ENCODE results near the gene LRRC8C.

The LRRC8C gene

DNA sequence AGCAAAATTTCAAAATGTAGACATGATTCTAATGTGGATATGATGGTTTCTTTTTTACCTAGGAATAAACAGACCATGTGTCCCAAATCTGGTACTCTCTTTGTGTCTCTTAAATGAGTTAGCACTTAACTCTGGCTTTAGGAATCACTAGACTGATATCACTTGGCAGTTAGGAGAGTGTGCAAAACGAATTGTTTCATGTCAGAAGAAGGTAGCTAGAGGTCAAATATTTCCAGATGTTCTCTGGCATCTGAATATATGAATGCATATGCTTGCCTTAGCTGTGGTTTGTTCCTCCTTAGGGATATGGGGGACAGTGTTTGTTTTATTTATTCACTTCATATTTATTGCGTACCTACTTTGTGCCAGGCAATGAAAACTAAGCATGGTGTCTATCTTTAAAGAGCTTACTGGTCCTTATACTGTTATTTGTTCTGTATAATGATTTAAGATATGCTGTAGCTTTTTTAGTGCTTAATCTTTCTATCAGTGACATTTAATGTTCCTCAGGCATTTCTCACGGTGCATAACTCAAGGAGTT, 65.2 kb downstream of the LRRC8C start:
- no peak for ATAC-seq (ENCODE audit: insufficient read depth, low read depth)

DNA sequence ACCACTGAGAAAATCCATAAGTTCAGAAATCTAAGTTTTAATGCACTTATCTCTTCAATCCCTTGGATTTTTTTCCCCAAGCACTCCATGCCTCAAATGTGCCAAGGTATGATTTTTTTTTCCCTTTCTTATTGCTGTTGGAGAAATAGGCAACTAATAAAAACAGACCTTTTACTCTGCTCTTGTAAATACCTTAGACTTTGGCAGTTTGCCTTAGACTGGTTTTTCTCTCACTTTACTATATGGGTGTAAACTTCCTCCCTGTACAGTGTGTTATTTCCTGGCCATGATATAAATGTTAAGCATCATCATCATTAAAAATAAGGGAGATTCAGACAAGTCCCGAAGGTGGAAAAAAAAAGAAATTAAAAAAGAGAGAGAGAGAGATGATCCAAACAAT, 65.7 kb downstream of the LRRC8C start:
- Histone ChIP-seq H3K4me2 (ENCODE audit: insufficient read depth, low read length) (no peak overlapping the region), H4K20me1 (ENCODE audit: insufficient read depth, low read length) (no peaks in the 10 kb centered on the region), H3K9ac (ENCODE audit: low read depth, low read length) (no peak overlapping the region; the same call in 1 of the 2 replicates), H3K79me2 (ENCODE audit: insufficient read depth, low read length) (no peaks in the 10 kb centered on the region), H3K9me3 (ENCODE audit: insufficient read depth, low read length, severe bottlenecking) (no peaks in the 10 kb centered on the region), H3K4me3 (ENCODE audit: low read depth in 1 of 2, low read length in 2 of 2) (no peak overlapping the region), H3K27me3 (ENCODE audit: insufficient read depth, low read length, poor library complexity) (no peaks in the 10 kb centered on the region), H3K4me1 (ENCODE audit: insufficient read depth, low read length) (peaks cover 74% of the 10 kb centered on the region), H3K27ac (ENCODE audit: low read length) (peak overlapping the region; percentile 63), H2AFZ (ENCODE audit: low read depth, low read length) (no peak overlapping the region), H3K36me3 (ENCODE audit: insufficient read depth, low read length) (peaks cover 3% of the 10 kb centered on the region; the same call in 1 of the 2 replicates)
- TF ChIP-seq EZH2 (IDR thresholded peaks at IDR 0.05; ENCODE audit: borderline replicate concordance, low read depth, low read length, severe bottlenecking): no peak
- TF ChIP-seq, protein P1, sequence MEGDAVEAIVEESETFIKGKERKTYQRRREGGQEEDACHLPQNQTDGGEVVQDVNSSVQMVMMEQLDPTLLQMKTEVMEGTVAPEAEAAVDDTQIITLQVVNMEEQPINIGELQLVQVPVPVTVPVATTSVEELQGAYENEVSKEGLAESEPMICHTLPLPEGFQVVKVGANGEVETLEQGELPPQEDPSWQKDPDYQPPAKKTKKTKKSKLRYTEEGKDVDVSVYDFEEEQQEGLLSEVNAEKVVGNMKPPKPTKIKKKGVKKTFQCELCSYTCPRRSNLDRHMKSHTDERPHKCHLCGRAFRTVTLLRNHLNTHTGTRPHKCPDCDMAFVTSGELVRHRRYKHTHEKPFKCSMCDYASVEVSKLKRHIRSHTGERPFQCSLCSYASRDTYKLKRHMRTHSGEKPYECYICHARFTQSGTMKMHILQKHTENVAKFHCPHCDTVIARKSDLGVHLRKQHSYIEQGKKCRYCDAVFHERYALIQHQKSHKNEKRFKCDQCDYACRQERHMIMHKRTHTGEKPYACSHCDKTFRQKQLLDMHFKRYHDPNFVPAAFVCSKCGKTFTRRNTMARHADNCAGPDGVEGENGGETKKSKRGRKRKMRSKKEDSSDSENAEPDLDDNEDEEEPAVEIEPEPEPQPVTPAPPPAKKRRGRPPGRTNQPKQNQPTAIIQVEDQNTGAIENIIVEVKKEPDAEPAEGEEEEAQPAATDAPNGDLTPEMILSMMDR (IDR thresholded peaks at IDR 0.05; ENCODE audit: borderline replicate concordance, extremely low read depth, low read length, poor library complexity, severe bottlenecking): no peak
- DNase-seq (no peak), ATAC-seq (ENCODE audit: insufficient read depth, low read depth) (no peak)

More for the DNA sequence above, 65.2 kb downstream of the LRRC8C start:
- H3K27ac ChIP-seq (ENCODE audit: low read length): peak overlapping the region; percentile 63
- H3K36me3 ChIP-seq (ENCODE audit: insufficient read depth, low read length): peaks cover 3% of the 10 kb centered on the region; the same call in 1 of the 2 replicates
- no peaks in the 10 kb centered on the region for H3K79me2 ChIP-seq (ENCODE audit: insufficient read depth, low read length)
- H3K9ac ChIP-seq (ENCODE audit: low read depth, low read length): no peak overlapping the region; the same call in 1 of the 2 replicates
- no peak overlapping the region for H2AFZ ChIP-seq (ENCODE audit: low read depth, low read length)
- no peaks in the 10 kb centered on the region for H3K27me3 ChIP-seq (ENCODE audit: insufficient read depth, low read length, poor library complexity)
- TF ChIP-seq, protein P1 (IDR thresholded peaks at IDR 0.05; ENCODE audit: borderline replicate concordance, extremely low read depth, low read length, poor library complexity, severe bottlenecking): no peak
- no peak for TF ChIP-seq EZH2 (IDR thresholded peaks at IDR 0.05; ENCODE audit: borderline replicate concordance, low read depth, low read length, severe bottlenecking)
- H3K4me1 ChIP-seq (ENCODE audit: insufficient read depth, low read length): peaks cover 74% of the 10 kb centered on the region
- no peaks in the 10 kb centered on the region for H4K20me1 ChIP-seq (ENCODE audit: insufficient read depth, low read length)
- H3K4me3 ChIP-seq (ENCODE audit: low read depth in 1 of 2, low read length in 2 of 2): no peak overlapping the region
- DNase-seq: no peak
- no peak overlapping the region for H3K4me2 ChIP-seq (ENCODE audit: insufficient read depth, low read length)
- no peaks in the 10 kb centered on the region for H3K9me3 ChIP-seq (ENCODE audit: insufficient read depth, low read length, severe bottlenecking)

DNA sequence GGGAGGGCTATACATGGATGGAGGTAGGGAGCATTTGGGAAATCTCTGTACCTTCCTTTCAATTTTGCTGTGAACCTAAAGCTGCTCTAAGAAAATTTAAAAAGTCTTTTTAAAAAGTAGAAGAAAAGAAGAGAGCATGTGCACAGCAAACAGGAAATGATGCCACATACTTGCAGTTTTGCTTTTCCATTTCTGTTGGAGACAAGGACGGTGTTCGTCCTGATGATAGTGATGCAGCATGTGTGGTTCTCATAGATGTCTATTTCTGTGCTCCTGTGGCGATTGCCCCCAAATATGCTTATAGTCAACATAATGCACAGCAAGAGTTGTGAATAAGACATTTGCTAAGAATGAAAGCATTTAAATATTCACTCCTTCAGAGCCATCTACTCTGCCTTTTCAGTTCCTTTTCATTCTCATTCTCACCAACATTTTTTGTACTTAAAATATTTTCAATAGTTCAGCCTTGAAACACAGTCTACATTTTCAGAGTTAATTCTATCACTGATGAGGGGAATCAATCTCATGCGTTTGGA, 66.6 kb downstream of the LRRC8C start:
- H3K27ac ChIP-seq (ENCODE audit: low read length): peak overlapping the region; percentile 63
- H3K9me3 ChIP-seq (ENCODE audit: insufficient read depth, low read length, severe bottlenecking): no peaks in the 10 kb centered on the region
- H2AFZ ChIP-seq (ENCODE audit: low read depth, low read length): no peak overlapping the region
- H3K4me3 ChIP-seq (ENCODE audit: low read depth in 1 of 2, low read length in 2 of 2): no peak overlapping the region
- H4K20me1 ChIP-seq (ENCODE audit: insufficient read depth, low read length): no peaks in the 10 kb centered on the region
- H3K4me1 ChIP-seq (ENCODE audit: insufficient read depth, low read length): peaks cover 74% of the 10 kb centered on the region
- peak; percentile 17; the same call in 1 of the 3 replicates for ATAC-seq (ENCODE audit: insufficient read depth, low read depth)
- peaks cover 3% of the 10 kb centered on the region; the same call in 1 of the 2 replicates for H3K36me3 ChIP-seq (ENCODE audit: insufficient read depth, low read length)
- no peak overlapping the region; the same call in 1 of the 2 replicates for H3K9ac ChIP-seq (ENCODE audit: low read depth, low read length)
- DNase-seq: peak; percentile 32
- no peaks in the 10 kb centered on the region for H3K27me3 ChIP-seq (ENCODE audit: insufficient read depth, low read length, poor library complexity)
- no peak overlapping the region for H3K4me2 ChIP-seq (ENCODE audit: insufficient read depth, low read length)
- no peak for TF ChIP-seq EZH2 (IDR thresholded peaks at IDR 0.05; ENCODE audit: borderline replicate concordance, low read depth, low read length, severe bottlenecking)
- H3K79me2 ChIP-seq (ENCODE audit: insufficient read depth, low read length): no peaks in the 10 kb centered on the region

DNA sequence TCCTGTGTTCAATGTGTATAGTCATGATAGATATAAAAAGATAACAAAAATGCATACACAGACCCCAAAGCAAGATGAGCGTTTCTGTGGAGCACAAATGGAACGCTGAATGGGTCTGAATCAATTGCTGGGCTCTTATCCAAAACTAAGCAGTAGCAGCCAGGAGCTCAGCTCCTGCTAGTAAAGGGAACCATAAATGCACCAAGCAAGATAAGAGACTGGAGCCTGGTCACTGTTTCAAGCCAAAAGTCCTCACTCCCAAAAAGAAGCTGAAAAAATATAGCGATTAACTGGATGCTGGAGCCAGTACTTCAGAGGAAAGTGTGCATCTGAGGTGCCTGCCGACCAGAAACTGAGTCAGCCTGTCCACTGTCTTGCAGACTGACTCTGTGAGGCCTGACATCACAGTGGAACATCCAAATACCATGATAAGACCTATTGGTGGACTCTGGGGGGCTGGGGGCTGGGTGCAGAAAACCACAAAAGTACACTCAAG, 68.9 kb downstream of the LRRC8C start:
- Histone ChIP-seq H3K9me3 (ENCODE audit: insufficient read depth, low read length, severe bottlenecking) (no peaks in the 10 kb centered on the region), H3K9ac (ENCODE audit: low read depth, low read length) (no peak overlapping the region), H2AFZ (ENCODE audit: low read depth, low read length) (no peak overlapping the region), H3K4me2 (ENCODE audit: insufficient read depth, low read length) (no peak overlapping the region), H3K4me1 (ENCODE audit: insufficient read depth, low read length) (peaks cover 73% of the 10 kb centered on the region), H3K27ac (ENCODE audit: low read length) (peak overlapping the region; percentile 64), H3K79me2 (ENCODE audit: insufficient read depth, low read length) (no peaks in the 10 kb centered on the region), H3K27me3 (ENCODE audit: insufficient read depth, low read length, poor library complexity) (no peaks in the 10 kb centered on the region), H4K20me1 (ENCODE audit: insufficient read depth, low read length) (no peaks in the 10 kb centered on the region), H3K4me3 (ENCODE audit: low read depth in 1 of 2, low read length in 2 of 2) (no peak overlapping the region), H3K36me3 (ENCODE audit: insufficient read depth, low read length) (peaks cover 3% of the 10 kb centered on the region; the same call in 1 of the 2 replicates)
- TF ChIP-seq, protein P1 (IDR thresholded peaks at IDR 0.05; ENCODE audit: borderline replicate concordance, extremely low read depth, low read length, poor library complexity, severe bottlenecking): no peak
- no peak for TF ChIP-seq EZH2 (IDR thresholded peaks at IDR 0.05; ENCODE audit: borderline replicate concordance, low read depth, low read length, severe bottlenecking)
- ATAC-seq (ENCODE audit: insufficient read depth, low read depth) (peak; percentile 63), DNase-seq (peak; percentile 58)
